SK-N-SH treated with all-trans-retinoic acid at 6 μM for 48 hours (cell line): ENCODE data around the gene ST8SIA2.

Source experiments
- ATAC-seq: fragments of 200-7000 bp; cut with Tn5 transposase; 3 replicates; pipeline ENCODE4 v1.9.1; 2020; ENCODE audit warnings: mild to moderate bottlenecking, moderate library complexity
- ARNTL ChIP-seq: fragments of 450-650 bp; formaldehyde crosslinking; IDR thresholded peaks from 2 replicates; pipeline ENCODE4 v1.5.0; 2020; ENCODE audit warnings: low read depth, mild to moderate bottlenecking, moderate library complexity, borderline replicate concordance
- BACH2 ChIP-seq: fragments of 250-450 bp; sonication (Bioruptor Pico); IDR thresholded peaks from 2 replicates; pipeline ENCODE4 v1.9.0; 2021; ENCODE audit warnings: mild to moderate bottlenecking, borderline replicate concordance
- CSRNP3 ChIP-seq: fragments of 250-450 bp; sonication (Bioruptor Pico); IDR thresholded peaks from 2 replicates; pipeline ENCODE4 v1.5.1; 2021; ENCODE audit warnings: mild to moderate bottlenecking, moderate library complexity
- ESRRG ChIP-seq: fragments of 250-450 bp; sonication (Bioruptor Pico); IDR thresholded peaks from 2 replicates; pipeline ENCODE4 v1.6.1; 2021; ENCODE audit warnings: mild to moderate bottlenecking
- GLIS3 ChIP-seq: fragments of 250-450 bp; sonication (Bioruptor Pico); IDR thresholded peaks from 2 replicates; pipeline ENCODE4 v1.5.0; 2020; ENCODE audit warnings: mild to moderate bottlenecking, moderate library complexity
- ISL1 ChIP-seq: fragments of 250-450 bp; sonication (Bioruptor Pico); IDR thresholded peaks from 2 replicates; pipeline ENCODE4 v2.1.2; 2022; ENCODE audit warnings: mild to moderate bottlenecking, moderate library complexity
- OSR1 ChIP-seq: fragments of 250-450 bp; sonication (Bioruptor Pico); IDR thresholded peaks from 2 replicates; pipeline ENCODE4 v1.8.0; 2022; ENCODE audit warnings: moderate library complexity, mild to moderate bottlenecking, inconsistent platforms
- PATZ1 ChIP-seq: fragments of 250-450 bp; sonication (Bioruptor Pico); IDR thresholded peaks from 2 replicates; pipeline ENCODE4 v1.8.0; 2020; ENCODE audit warnings: mild to moderate bottlenecking, moderate library complexity, borderline replicate concordance
- PPARA ChIP-seq: fragments of 250-450 bp; sonication (Bioruptor Pico); IDR thresholded peaks from 2 replicates; pipeline ENCODE4 v1.5.0; 2020; ENCODE audit warnings: mild to moderate bottlenecking, borderline replicate concordance
- RARB ChIP-seq: fragments of 250-450 bp; sonication (Bioruptor Pico); IDR thresholded peaks from 2 replicates; pipeline ENCODE4 v1.8.0; 2021; ENCODE audit warnings: mild to moderate bottlenecking, moderate library complexity
- SNAI2 ChIP-seq: fragments of 250-450 bp; sonication (Bioruptor Pico); IDR thresholded peaks from 2 replicates; pipeline ENCODE4 v1.5.0; 2020; ENCODE audit warnings: mild to moderate bottlenecking, moderate library complexity
- TCF4 ChIP-seq: fragments of 250-450 bp; sonication (Bioruptor Pico); IDR thresholded peaks from 2 replicates; pipeline ENCODE4 v1.8.0; 2021; ENCODE audit warnings: mild to moderate bottlenecking, moderate library complexity, borderline replicate concordance
- TOX ChIP-seq: fragments of 250-450 bp; sonication (Bioruptor Pico); IDR thresholded peaks from 2 replicates; pipeline ENCODE4 v1.8.0; 2021; ENCODE audit warnings: mild to moderate bottlenecking, moderate library complexity, borderline replicate concordance
- TSHZ2 ChIP-seq: fragments of 250-450 bp; sonication (Bioruptor Pico); IDR thresholded peaks from 2 replicates; pipeline ENCODE4 v1.5.0; 2020; ENCODE audit warnings: mild to moderate bottlenecking, moderate library complexity
- ZC3H10 ChIP-seq: fragments of 250-450 bp; sonication (Bioruptor Pico); IDR thresholded peaks from 2 replicates; pipeline ENCODE4 v1.5.1; 2021; ENCODE audit warnings: mild to moderate bottlenecking, moderate library complexity
- ZFP3 ChIP-seq: fragments of 250-450 bp; sonication (Bioruptor Pico); IDR thresholded peaks from 2 replicates; pipeline ENCODE4 v1.5.0; 2020; ENCODE audit warnings: mild to moderate bottlenecking, moderate library complexity
- ZFP30 ChIP-seq: fragments of 450-650 bp; formaldehyde crosslinking; IDR thresholded peaks from 2 replicates; pipeline ENCODE4 v1.5.0; 2022; ENCODE audit warnings: mild to moderate bottlenecking, moderate library complexity
- ZNF565 ChIP-seq: fragments of 450-650 bp; formaldehyde crosslinking; conservative IDR thresholded peaks from 2 replicates; pipeline ENCODE4 v1.5.0; 2020; ENCODE audit warnings: low read depth, mild to moderate bottlenecking, moderate library complexity
- ZNF70 ChIP-seq: fragments of 450-650 bp; formaldehyde crosslinking; IDR thresholded peaks from 2 replicates; pipeline ENCODE4 v1.5.0; 2020; ENCODE audit warnings: mild to moderate bottlenecking, moderate library complexity
- ZNF8 ChIP-seq: fragments of 450-650 bp; formaldehyde crosslinking; IDR thresholded peaks from 2 replicates; pipeline ENCODE4 v1.5.0; 2020; ENCODE audit warnings: mild to moderate bottlenecking, moderate library complexity
- TF ChIP-seq, protein P1 (sequence below): fragments of 250-450 bp; sonication (Bioruptor Pico); IDR thresholded peaks from 2 replicates; pipeline ENCODE4 v1.5.1; 2020; ENCODE audit warnings: low read depth, mild to moderate bottlenecking, moderate library complexity
- TF ChIP-seq, protein P2 (sequence below): fragments of 250-450 bp; sonication (Bioruptor Pico); IDR thresholded peaks from 2 replicates; pipeline ENCODE4 v1.8.0; 2021; ENCODE audit warnings: low read depth, mild to moderate bottlenecking, moderate library complexity, borderline replicate concordance

Gene ST8SIA2

GRCh38 chr15:92494806-92495336 lies 101.2 kb downstream of the ST8SIA2 start:
- TF ChIP-seq PPARA (no peak), ISL1 (CRISPR knock-in tag) (no peak), CSRNP3 (CRISPR knock-in tag) (no peak), ZNF8 (CRISPR knock-in tag) (no peak), TCF4 (CRISPR knock-in tag) (no peak), ZC3H10 (CRISPR knock-in tag) (no peak), OSR1 (CRISPR knock-in tag) (no peak), ZNF70 (no peak), GLIS3 (CRISPR knock-in tag) (no peak), ZNF565 (no peak), ZFP3 (CRISPR knock-in tag) (no peak), TSHZ2 (CRISPR knock-in tag) (no peak), ARNTL (no peak), SNAI2 (CRISPR knock-in tag) (no peak), ESRRG (no peak), TOX (CRISPR knock-in tag) (no peak), RARB (CRISPR knock-in tag) (no peak), BACH2 (CRISPR knock-in tag) (no peak)
- TF ChIP-seq, protein P1, sequence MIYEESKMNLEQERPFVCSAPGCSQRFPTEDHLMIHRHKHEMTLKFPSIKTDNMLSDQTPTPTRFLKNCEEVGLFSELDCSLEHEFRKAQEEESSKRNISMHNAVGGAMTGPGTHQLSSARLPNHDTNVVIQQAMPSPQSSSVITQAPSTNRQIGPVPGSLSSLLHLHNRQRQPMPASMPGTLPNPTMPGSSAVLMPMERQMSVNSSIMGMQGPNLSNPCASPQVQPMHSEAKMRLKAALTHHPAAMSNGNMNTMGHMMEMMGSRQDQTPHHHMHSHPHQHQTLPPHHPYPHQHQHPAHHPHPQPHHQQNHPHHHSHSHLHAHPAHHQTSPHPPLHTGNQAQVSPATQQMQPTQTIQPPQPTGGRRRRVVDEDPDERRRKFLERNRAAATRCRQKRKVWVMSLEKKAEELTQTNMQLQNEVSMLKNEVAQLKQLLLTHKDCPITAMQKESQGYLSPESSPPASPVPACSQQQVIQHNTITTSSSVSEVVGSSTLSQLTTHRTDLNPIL (CRISPR knock-in tag): no peak
- TF ChIP-seq, protein P2, sequence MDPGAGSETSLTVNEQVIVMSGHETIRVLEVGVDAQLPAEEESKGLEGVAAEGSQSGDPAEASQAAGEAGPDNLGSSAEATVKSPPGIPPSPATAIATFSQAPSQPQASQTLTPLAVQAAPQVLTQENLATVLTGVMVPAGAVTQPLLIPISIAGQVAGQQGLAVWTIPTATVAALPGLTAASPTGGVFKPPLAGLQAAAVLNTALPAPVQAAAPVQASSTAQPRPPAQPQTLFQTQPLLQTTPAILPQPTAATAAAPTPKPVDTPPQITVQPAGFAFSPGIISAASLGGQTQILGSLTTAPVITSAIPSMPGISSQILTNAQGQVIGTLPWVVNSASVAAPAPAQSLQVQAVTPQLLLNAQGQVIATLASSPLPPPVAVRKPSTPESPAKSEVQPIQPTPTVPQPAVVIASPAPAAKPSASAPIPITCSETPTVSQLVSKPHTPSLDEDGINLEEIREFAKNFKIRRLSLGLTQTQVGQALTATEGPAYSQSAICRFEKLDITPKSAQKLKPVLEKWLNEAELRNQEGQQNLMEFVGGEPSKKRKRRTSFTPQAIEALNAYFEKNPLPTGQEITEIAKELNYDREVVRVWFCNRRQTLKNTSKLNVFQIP: no peak
- no peak for ATAC-seq

GRCh38 chr15:92495446-92495845 lies 101.8 kb downstream of the ST8SIA2 start:
- TF ChIP-seq, protein P2: no peak
- TF ChIP-seq GLIS3 (CRISPR knock-in tag) (no peak), ZC3H10 (CRISPR knock-in tag) (no peak), PPARA (no peak), TSHZ2 (CRISPR knock-in tag) (no peak), ZFP3 (CRISPR knock-in tag) (no peak), ZFP30 (CRISPR knock-in tag) (no peak), PATZ1 (CRISPR knock-in tag) (no peak), TCF4 (CRISPR knock-in tag) (no peak)
- TF ChIP-seq, protein P1 (CRISPR knock-in tag): no peak
- ATAC-seq: no peak
